ENCODE measurements around the gene STMN3.

- TF ChIP-seq YY1 (IDR thresholded peaks at IDR 0.05; ENCODE audit: insufficient read depth, insufficient read length) (no peak), SUZ12 (IDR thresholded peaks at IDR 0.05; ENCODE audit: extremely low read depth, insufficient read depth, insufficient read length) (no peak)
These were observed 27.2 kb upstream of the STMN3 start for GRCh38 chr20:63680427-63680826.

Data from NT2/D1 (cell line).